ENCODE measurements around the gene ACRBP.
A peak's percentile ranks its signal among the peaks of the same experiment; 100 is the strongest.
"Not testable (repeated sequence)": the region's sequence is repeated elsewhere in the genome, so short reads cannot be mapped to it uniquely, and the experiment has no call there.

Gene ACRBP

GRCh38 chr12:6614513-6615172 lies 32.6 kb downstream of the ACRBP start:
- no peak for FAIRE-seq
- DNase-seq (ENCODE audit: low spot score), result no peak

- FAIRE-seq (peak; percentile 45), DNase-seq (ENCODE audit: low spot score) (peak; percentile 95)
Measured at GRCh38 chr12:6613776-6614512, 33.3 kb downstream of the ACRBP start.

- peak; percentile 57 for DNase-seq (ENCODE audit: low spot score)
- FAIRE-seq, result no peak
Measured at GRCh38 chr12:6613015-6613775, 34.0 kb downstream of the ACRBP start.

GRCh38 chr12:6612652-6613014 lies 34.6 kb downstream of the ACRBP start:
- FAIRE-seq, result no peak
- DNase-seq (ENCODE audit: low spot score), result no peak

DNA sequence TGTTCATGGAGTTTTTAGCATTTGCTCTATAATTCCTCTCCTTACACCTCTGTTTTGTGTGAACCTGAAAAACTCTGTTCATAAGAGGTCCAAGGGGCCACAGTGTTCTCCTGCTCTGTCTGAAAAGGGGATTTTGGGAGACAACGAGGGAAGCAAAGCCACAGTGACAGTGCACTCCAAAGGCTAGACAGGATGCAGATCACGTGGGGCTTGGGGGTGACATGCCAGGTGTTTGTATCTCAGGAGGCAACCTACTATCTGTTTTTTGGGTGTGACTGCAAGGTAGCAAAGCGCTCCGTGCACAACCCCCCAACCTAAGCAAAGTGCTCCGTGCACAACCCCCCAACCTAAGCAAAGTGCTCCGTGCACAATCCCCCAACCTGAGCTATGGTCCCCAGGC lies 35.0 kb downstream of the ACRBP start:
- FAIRE-seq (no peak), DNase-seq (ENCODE audit: low spot score) (no peak)

DNA sequence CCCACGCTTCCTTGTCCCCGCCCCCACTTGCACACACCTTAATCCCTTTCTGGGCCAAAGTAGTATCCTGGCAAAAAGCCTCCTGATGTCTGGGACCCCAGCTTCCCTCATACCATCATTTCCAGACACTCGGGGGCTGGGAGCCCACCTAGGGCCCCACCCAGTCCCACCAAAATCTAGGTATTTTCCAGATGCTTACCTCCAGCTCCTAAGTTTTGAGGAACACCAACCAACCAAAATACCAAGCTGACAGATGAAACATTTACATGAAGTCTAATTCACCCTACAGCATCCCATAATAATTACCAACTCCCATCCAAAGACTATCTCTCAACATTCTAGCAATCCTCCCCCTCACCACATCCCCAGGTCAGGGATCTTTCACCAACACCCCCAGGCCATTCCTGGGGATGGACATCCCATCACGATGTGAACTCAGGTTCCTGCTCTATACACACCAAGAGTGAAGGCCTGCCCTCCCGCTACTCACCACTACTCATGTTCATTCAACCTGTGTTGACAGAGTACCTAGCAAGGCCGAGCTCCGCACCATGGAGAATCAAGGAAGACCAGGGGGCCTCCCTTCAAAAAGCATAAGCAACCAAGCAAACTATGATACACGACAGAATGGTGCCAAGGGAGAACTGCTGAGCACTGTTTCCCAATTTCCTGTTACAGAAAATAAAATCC lies 38.5 kb downstream of the ACRBP start:
- FAIRE-seq (no peak), DNase-seq (ENCODE audit: low spot score) (no peak)

DNA sequence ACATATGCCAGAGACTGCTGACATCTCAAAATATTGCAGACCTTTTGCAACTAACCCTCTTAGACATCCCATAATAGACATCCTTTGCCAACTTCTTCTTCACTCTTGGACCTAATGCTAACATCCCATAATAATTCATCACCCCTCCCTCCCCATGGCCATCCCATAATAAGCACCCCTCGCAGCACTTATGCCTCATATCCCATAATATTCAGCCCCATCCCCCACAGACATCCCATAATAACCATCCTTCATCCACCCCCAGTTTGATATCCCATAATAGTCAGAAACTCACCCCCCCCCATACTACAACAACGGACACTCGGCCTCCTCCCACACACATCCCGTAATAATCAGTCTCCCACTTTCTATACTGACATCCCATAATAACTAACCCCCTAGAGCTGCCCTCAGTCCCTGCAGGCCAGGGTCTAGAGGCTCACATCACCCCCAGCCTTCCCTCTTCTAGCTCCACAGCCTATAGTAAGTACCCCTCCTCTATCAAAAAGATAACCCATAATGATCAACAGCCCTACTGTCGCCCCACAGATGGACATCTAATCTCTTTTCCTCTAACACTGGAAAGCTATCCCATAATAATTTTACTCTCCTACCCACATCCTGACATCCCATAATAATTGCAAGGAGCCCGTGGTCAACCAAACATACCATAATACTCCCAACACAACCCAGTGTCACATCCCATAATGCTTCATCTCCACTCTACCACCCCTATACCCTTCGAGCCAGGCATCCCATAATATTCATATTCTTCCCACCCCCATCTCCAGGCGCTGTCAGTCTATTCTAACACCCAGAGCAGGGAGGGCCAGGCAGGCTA lies 39.3 kb downstream of the ACRBP start:
- peak; percentile 70 for FAIRE-seq
- DNase-seq (ENCODE audit: low spot score), result peak; percentile 79

GRCh38 chr12:6606331-6607131 lies 40.7 kb downstream of the ACRBP start:
- FAIRE-seq (no peak), DNase-seq (ENCODE audit: low spot score) (peak; percentile 42)

GRCh38 chr12:6605421-6606330 lies 41.6 kb downstream of the ACRBP start:
- DNase-seq (ENCODE audit: low spot score) (no peak), FAIRE-seq (no peak)

GRCh38 chr12:6604259-6605029 lies 42.8 kb downstream of the ACRBP start:
- FAIRE-seq (no peak), DNase-seq (ENCODE audit: low spot score) (no peak)

DNA sequence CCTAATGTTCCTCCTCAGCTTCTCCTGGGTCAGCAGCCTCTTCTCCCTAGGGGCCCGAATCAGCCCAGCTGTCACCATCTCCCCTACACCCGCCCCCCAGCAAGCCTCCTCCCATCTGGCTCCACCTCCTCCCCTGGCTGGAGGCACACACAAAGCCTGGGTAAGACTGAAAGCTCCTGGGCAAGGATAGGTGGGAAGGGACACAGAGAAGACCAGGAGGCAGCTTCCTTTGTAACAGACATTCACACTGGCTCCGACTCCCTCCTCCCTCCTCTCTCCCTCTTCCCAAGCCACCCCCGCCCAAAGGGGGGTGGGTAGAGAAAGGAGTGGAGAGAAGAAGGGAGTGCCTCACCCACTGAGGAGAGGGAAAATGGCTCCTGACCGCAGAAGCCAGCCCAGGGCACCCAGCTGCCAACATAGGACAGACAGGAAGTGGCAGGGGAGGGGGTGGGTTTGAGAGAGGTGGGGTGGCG lies 44.1 kb downstream of the ACRBP start:
- DNase-seq (ENCODE audit: low spot score) (peak; percentile 34), FAIRE-seq (no peak)

GRCh38 chr12:6602526-6602925 lies 44.7 kb downstream of the ACRBP start:
- FAIRE-seq, result no peak

GRCh38 chr12:6595673-6596072 lies 51.6 kb downstream of the ACRBP start:
- not testable (repeated sequence) for FAIRE-seq; DNase-seq (ENCODE audit: low spot score)

More at GRCh38 chr12:6602526-6602925, 44.7 kb downstream of the ACRBP start:
- DNase-seq (ENCODE audit: low spot score), result no peak

DNA sequence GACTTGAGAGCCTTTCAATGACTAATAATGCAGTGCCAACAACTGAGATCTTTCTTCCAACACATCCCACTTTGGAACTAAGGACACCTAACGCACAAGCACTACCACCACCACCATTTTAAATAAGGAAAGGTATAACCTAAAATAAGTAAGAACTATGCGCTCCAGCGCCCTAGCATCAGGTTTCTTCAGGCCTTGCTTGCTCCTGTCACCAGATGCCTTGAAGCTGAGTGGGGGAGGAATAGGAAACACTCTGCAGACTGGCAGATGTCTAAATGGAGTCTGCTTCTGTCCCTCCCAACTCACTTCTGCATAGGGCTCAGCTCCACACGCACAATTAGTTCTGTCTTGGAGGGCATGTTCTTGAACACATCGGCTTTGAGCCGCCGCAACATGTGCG lies 55.1 kb downstream of the ACRBP start:
- DNase-seq (ENCODE audit: low spot score) (no peak), FAIRE-seq (no peak)
